SJSA1 (cell line): ENCODE measurements around the gene TMEM164. TPM values are rescaled to one million over a fixed set of nuclear protein-coding genes. Genes with fewer than 3 reads are reported as not detected.
A peak's percentile ranks its signal among the peaks of the same experiment; 100 is the strongest.

Experiments
- DNase-seq, 2 experiments: peaks; one replicate each; pipeline ENCODE4 v3.0.0-alpha.2; 2015 to 2020; ENCODE audit warnings: low spot score in 2 of 2, low read depth in 1 of 2
- H3K27ac ChIP-seq: fragments of 250-450 bp; sonication (Bioruptor Pico); 2 replicates; pipeline ENCODE4 v1.5.1; 2020; ENCODE audit warnings: mild to moderate bottlenecking, moderate library complexity
- H3K27me3 ChIP-seq: fragments of 250-450 bp; sonication (Bioruptor Pico); replicated peaks from 2 replicates; pipeline ENCODE4 v1.5.1; 2020; ENCODE audit warnings: mild to moderate bottlenecking, moderate library complexity
- H3K36me3 ChIP-seq: fragments of 250-450 bp; sonication (Bioruptor Pico); 2 replicates; pipeline ENCODE4 v1.5.1; 2020; ENCODE audit warnings: mild to moderate bottlenecking
- H3K4me1 ChIP-seq: fragments of 250-450 bp; sonication (Bioruptor Pico); replicated peaks from 2 replicates; pipeline ENCODE4 v1.6.1; 2021; ENCODE audit warnings: mild to moderate bottlenecking
- H3K4me3 ChIP-seq: fragments of 250-450 bp; sonication (Bioruptor Pico); 2 replicates; pipeline ENCODE4 v1.5.1; 2020; ENCODE audit warnings: mild to moderate bottlenecking
- H3K9me3 ChIP-seq: fragments of 250-450 bp; sonication (Bioruptor Pico); replicated peaks from 2 replicates; pipeline ENCODE4 v1.5.1; 2020; ENCODE audit warnings: mild to moderate bottlenecking
- total RNA-seq: library from RNA; depleted of rRNA; stranded (reverse); fragments of >200 nt; shearing (Covaris generic); gene quantifications from 2 replicates; pipeline ENCODE4 v1.2.3, GENCODE V29; 2014

TMEM164 gene
- total RNA-seq, 1 experiment from 2014 or later = 104 TPM

DNA sequence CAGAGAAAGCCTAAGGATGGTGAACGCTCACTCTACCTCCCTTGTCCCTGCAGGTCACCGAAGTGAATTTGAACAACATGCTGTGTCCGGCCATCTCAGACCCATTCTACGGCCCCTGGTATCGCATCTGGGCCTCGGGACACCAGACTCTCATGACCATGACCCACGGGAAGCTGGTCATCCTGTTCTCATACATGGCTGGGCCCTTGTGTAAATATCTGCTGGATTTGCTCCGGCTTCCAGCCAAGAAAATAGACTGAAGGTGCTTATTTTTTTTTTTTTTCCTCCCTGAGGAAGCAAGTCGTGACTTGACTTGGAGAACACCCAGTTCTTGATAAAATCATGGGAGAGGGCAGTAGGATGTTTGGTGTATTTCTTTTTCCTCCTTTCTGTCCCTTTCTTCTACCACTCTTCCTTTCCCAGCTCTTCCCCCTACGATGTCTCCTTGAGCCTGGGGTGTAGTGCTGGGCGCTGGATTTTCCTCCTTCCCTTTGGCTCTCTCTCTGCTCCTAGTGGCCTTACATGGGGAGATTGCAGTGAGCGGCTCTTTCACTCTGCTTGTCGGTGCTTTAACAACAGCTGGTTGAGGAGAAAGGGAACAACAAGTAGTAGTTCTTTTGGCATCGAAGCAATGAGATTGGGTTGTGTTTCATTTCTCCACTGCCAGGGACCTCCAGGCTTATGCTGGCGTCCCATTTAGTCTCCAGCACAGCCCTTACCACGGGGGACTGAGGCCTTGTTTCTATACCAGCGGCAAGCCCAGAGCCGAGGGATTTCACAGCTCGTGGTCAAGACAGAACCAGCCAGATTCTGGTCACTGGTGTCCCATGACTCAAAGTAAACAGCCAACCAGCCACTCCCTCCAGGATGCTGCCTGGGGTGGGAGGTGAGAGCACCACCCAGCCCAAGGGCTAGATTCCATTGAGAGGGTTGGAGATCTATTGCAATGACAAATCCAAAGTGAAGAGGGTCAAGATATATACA is 170.6 kb downstream of the TMEM164 start:
- peak in 1 of 2 experiments; percentile 42 for DNase-seq
- no peak overlapping the region for H3K4me3 ChIP-seq
- H3K9me3 ChIP-seq = no peaks in the 10 kb centered on the region
- H3K27ac ChIP-seq = no peak overlapping the region
- H3K4me1 ChIP-seq = 0 out of 2 replicates have a peak, but pooled peaks cover 4% of the 10 kb centered on the region
- H3K27me3 ChIP-seq = no peaks in the 10 kb centered on the region
- no peaks in the 10 kb centered on the region for H3K36me3 ChIP-seq

DNA sequence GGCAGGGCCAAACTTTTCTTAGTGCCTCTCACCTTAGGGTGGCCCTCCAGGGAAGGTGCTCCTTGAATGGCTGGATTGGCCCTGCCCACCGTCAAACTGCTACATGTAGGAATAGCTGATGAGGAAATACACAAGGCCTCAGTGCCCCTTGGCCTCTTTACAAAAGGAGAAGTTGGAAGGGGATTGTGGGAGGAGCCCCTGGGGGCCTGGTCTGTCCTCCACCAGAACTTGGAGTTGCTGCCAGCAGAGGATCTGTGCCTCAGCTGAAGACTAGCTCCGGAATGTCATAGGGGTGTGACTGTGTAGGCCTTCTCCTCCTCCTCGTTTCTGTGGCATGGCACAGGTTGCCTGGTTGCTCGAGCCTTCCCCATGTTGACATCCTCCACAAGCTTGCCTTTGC is 172.2 kb downstream of the TMEM164 start:
- Histone ChIP-seq H3K27ac (no peak overlapping the region), H3K4me1 (peaks cover 9% of the 10 kb centered on the region), H3K27me3 (no peaks in the 10 kb centered on the region), H3K4me3 (no peak overlapping the region), H3K36me3 (no peaks in the 10 kb centered on the region), H3K9me3 (no peaks in the 10 kb centered on the region)
- DNase-seq = no peak

DNA sequence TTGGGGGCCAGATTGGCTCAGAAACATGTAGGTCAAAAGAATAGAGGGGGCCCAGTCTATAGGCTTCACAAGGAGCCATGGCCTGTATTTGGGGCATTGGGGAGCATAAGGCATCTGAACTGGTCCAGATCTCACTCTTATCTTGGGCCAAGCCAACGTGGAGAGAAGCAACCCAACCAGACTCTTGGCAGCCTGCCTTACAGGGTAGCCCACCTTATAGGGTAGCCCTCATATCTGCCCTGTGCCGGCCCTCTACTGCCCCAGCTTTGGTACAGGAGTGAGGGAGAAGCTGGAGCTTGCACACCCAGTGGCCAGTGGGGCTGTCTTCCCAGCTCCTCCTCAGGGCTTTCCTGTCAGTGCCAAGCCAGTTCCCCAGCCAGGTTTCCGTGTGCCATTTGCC is 172.8 kb downstream of the TMEM164 start:
- Histone ChIP-seq H3K36me3 (no peaks in the 10 kb centered on the region), H3K9me3 (no peaks in the 10 kb centered on the region), H3K27me3 (no peaks in the 10 kb centered on the region), H3K27ac (no peak overlapping the region), H3K4me1 (peaks cover 15% of the 10 kb centered on the region), H3K4me3 (no peak overlapping the region)
- no peak for DNase-seq

DNA sequence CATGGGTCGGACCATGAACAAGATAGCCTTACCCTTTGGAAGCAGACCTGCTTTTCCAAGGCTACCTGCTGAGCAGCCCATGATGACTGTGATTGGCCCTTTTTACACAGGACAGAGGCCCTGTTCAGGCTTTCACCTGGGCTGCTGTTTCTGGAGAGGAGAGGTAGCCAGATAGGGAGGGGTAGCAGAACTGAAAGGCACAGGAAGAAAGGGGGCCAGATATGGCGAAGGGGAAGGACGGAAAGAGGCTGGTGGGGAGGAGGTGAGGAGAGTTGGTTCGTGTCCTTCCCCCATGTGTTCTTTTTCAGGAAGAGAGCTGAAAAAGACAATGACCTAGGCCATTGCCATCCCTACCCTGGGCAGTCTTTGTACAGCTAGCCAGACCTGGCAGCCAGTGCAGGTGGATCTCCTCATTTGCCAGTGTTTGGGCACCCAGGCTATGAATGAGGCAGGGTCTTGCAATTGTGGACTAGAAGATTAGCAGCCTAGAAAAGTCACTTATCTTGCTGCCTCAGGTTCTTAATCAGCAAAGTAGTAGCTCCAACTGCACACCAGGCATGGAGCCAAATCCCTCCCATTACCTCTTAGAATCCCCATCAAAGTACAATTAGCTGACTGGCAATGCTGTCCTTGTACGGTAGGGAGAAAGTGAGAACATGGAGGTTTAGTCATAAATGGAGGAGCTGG is 175.4 kb downstream of the TMEM164 start:
- Histone ChIP-seq H3K4me3 (no peak overlapping the region), H3K27me3 (no peaks in the 10 kb centered on the region), H3K36me3 (no peaks in the 10 kb centered on the region), H3K27ac (no peak overlapping the region), H3K9me3 (no peaks in the 10 kb centered on the region), H3K4me1 (peaks cover 23% of the 10 kb centered on the region)
- no peak for DNase-seq

DNA sequence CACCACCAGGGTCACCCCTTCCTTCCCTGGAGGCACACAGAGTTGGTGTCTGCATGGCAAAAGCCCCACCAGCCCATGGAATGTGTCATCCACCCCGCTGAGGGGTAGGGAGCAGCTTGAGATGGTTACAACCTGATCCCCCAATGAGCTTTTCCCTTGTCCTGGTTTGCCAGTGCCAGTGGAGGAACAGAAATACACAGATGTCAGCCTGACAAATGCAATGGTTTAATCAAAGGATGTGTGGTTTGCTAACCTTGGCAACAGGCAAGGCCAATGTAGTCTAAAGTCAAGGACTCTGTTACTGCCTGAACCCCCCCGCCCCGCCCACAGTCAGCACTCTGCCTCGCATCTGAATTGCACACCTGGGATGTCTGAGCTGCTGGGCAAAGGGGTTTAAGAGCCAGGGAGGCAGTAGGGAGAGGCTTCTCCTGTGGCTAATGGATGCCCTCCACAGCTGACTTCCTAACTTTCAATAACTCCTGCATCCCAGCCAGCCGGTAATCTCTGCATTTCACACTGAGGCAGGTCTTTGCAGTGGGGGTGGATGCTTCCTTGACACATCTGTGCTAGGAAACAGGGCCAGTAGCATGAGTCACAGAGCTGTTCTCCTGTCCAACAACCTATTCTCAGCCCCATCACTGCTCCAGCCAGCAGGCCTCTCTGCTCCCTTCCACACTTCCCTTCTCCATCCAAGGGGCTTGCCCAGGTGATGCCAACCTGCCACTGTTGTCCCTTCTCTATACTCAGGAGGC is 177.4 kb downstream of the TMEM164 start:
- DNase-seq = peak; percentile 38 to 49
- Histone ChIP-seq H3K27ac (peak overlapping the region; percentile 56), H3K9me3 (no peaks in the 10 kb centered on the region), H3K4me1 (peaks cover 24% of the 10 kb centered on the region), H3K27me3 (no peaks in the 10 kb centered on the region), H3K36me3 (no peaks in the 10 kb centered on the region), H3K4me3 (no peak overlapping the region)

DNA sequence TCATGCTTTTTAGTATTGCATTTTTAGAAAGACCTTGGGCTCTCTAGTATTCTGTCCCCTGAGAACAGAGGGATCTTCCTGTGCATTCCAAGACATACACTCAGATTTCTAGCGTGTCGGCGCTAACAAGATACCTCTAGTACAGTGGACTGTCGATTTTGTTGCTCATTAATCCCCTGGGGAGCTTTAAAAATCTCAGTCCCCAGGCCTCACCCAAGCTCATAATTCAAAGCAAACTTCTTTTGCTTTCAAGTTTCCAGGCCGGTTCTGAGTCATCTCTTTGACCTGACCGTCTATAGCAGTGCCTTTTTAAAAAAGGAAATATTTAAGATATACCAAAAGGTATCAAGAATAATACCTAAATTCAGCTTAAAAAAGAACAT is 178.0 kb downstream of the TMEM164 start:
- Histone ChIP-seq H3K4me3 (no peak overlapping the region), H3K9me3 (no peaks in the 10 kb centered on the region), H3K4me1 (peaks cover 29% of the 10 kb centered on the region), H3K27ac (peak overlapping the region; percentile 56), H3K27me3 (no peaks in the 10 kb centered on the region), H3K36me3 (no peaks in the 10 kb centered on the region)
- peak; percentile 44 to 45 for DNase-seq

DNA sequence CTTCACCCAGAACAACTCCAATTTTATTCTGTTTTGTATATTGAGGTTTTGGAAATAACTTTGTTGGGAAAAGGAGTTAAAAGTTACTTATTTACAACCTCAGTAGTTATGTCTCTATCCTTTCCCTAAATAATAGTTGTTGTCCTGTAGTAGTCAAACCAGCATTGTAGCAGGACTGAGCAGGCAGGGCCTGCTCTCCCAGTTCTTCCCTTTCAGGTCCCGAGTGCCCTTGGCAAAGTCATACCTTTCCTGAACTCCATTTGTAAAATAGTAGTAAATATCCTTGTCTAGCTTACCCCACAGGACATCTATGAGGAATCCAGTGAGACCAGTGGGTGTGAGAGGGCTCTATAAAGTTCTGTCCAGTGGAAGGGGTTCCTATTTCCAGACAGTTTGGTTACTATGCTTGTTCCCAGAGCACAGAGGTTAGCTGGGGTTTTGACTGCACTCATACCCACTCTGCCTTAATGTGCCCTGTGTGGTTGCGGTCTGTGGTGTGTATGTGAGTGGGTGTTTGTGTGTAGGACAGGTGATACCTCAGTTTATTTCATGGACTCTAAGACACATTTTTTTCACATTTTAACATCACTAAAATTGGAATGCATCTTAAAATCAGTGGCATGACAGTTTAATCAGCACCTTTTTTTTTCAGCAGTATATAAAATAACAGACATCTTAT is 178.7 kb downstream of the TMEM164 start:
- H3K27ac ChIP-seq = no peak overlapping the region
- no peak overlapping the region for H3K4me3 ChIP-seq

DNA sequence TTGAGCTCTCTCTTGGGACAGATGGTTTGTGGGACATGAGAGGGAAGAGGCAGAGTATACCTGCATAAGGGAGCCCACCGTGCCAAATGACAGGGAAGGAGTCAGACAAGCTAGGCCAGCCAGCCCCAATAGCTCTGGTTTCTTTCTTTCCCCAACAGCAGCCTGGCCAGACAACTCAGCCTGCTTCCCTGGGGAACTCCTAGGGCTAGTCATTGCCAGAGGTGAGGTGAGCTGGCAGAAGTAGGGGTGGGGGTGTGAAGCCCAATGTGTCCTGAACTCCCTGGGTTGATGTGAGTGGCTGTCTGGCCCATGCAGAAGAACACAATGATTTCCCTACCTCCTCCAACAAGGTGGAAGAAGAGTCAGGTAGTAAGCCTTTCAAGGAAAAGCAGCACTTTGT is 179.4 kb downstream of the TMEM164 start:
- no peak overlapping the region for H3K27ac ChIP-seq
- H3K27me3 ChIP-seq = no peaks in the 10 kb centered on the region
- no peak for DNase-seq
- H3K9me3 ChIP-seq = no peaks in the 10 kb centered on the region
- no peak overlapping the region for H3K4me3 ChIP-seq
- no peaks in the 10 kb centered on the region for H3K36me3 ChIP-seq
- H3K4me1 ChIP-seq = peaks cover 29% of the 10 kb centered on the region

More for the DNA sequence above, 178.7 kb downstream of the TMEM164 start:
- Histone ChIP-seq H3K27me3 (no peaks in the 10 kb centered on the region), H3K36me3 (no peaks in the 10 kb centered on the region), H3K9me3 (no peaks in the 10 kb centered on the region), H3K4me1 (peaks cover 29% of the 10 kb centered on the region)
- no peak for DNase-seq

DNA sequence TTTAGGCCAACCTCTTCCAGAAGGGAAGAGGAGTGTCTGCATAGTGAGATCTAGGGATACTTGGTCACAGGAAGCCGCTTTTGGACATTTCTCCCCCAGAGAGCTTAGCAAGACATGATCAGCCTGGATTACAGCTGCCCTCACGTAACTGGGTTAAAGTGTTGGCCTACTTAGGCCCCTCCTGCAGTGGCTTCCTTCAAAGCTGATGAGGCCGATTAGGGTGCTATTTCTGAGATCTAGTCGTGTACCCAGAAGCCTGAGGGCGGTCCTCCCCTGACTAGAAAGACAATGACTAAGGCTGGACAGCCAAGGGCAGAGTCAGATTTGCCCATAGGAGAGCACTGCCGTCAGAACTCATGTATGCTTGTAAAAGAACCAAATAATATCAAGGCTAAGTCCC is 180.0 kb downstream of the TMEM164 start:
- H3K36me3 ChIP-seq = no peaks in the 10 kb centered on the region
- peaks cover 29% of the 10 kb centered on the region for H3K4me1 ChIP-seq
- DNase-seq = no peak
- H3K27ac ChIP-seq = no peak overlapping the region
- no peak overlapping the region for H3K4me3 ChIP-seq
- no peaks in the 10 kb centered on the region for H3K9me3 ChIP-seq
- no peaks in the 10 kb centered on the region for H3K27me3 ChIP-seq

DNA sequence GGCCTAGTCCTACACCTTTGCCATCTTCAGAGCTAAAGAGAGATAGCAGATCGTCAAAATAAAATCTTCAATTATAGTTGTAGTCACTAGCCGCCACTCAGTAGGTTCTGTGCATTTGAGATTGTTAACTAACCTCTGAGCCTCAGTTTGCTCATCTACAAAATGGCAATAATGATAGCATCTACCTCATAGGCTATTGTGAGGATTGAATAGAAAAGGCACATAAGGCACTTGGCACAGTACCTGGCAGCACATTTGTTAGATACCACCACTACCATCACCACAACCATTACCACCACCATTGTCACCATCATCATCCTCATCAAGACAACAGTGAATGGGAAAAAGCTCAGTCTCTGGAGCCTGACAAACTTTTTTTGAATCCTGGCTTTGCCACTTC is 180.4 kb downstream of the TMEM164 start:
- Histone ChIP-seq H3K36me3 (no peaks in the 10 kb centered on the region), H3K27ac (no peak overlapping the region), H3K27me3 (no peaks in the 10 kb centered on the region), H3K9me3 (no peaks in the 10 kb centered on the region), H3K4me3 (no peak overlapping the region), H3K4me1 (peaks cover 29% of the 10 kb centered on the region)
- DNase-seq = no peak

DNA sequence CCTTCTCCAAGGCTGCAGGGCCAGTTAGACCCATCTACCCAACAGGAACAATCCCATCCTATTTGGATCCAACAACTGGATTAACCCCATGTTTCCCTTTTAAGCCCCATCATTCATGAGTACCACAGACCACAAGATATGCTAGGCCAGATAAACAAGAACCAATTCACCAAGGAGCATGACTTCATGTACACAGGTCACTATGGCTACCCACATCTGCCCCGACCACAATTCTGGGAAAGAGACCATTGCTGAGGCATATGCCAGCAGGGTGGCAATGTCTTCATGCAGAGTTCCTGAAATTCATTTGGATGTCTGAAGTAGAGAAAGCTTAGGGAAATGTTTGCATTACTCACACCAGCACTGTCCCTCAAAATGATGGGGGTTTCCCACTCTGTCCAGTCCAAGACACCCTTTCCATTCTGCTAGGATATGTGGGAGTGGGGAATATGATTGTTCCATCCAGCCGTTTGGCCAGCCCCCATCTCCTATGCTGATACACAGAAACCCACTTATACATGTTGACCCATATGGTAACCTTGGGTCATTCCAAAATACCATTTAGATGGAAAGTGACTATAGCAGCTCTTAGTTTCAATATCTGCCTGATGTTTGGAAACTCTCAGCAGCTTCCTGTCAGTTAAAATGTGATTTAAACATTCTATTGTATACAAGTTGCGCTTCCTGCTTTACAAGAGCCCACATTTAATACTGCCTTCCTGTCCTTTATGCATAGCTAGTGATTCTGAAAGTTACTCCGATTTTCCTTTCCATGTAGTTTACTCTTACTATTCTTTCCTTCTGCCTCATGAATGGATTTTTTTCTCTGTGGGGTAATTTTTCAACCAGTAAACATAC is 186.0 kb downstream of the TMEM164 start:
- H3K27ac ChIP-seq = no peak overlapping the region
- DNase-seq = no peak
- H3K27me3 ChIP-seq = no peaks in the 10 kb centered on the region
- peaks cover 19% of the 10 kb centered on the region; the same call in 1 of the 2 replicates for H3K4me1 ChIP-seq
- H3K4me3 ChIP-seq = no peak overlapping the region
- H3K9me3 ChIP-seq = no peaks in the 10 kb centered on the region
- H3K36me3 ChIP-seq = no peaks in the 10 kb centered on the region

DNA sequence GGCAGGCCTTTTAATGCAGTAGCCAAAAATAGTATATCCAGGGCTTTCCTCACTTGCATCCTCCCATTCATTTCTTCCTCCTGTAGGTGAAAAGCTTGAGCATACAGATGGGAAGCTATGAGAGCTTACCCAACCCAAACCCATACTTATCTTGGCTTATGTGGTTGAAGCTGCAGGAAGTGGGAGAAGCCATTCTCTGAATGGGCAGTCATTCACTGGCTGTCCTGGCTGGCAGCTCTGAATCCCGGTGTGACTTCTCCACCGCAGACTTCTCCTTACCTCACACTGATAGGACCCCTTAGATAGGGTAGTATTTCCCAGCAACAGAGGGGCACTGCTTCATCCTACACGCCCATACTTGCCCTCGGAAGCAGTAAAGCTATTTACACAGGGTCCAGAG is 189.6 kb downstream of the TMEM164 start:
- DNase-seq = no peak
- H3K27ac ChIP-seq = no peak overlapping the region
- H3K9me3 ChIP-seq = no peaks in the 10 kb centered on the region
- H3K36me3 ChIP-seq = no peaks in the 10 kb centered on the region
- H3K27me3 ChIP-seq = no peaks in the 10 kb centered on the region
- peaks cover 10% of the 10 kb centered on the region; the same call in 1 of the 2 replicates for H3K4me1 ChIP-seq
- H3K4me3 ChIP-seq = no peak overlapping the region
